RWPE1 (cell line): ENCODE results near the gene FOXI2.

ENCODE experiments used
- CTCF ChIA-PET: fragments of 350-600 bp; sonication (Branson Sonifier 250); formaldehyde crosslinking; extraction: SDS; loops from one replicate; lab custom pipeline; 2021; lab: Yijun Ruan, JAX
- POLR2A ChIA-PET: fragments of 400-600 bp; formaldehyde crosslinking; extraction: SDS; loops from one replicate; lab custom pipeline; 2020; ENCODE audit warnings: antibody characterized with exemption; ENCODE audit not compliant: low non-redundant PET; lab: Yijun Ruan, JAX
- DNase-seq: peaks from one replicate; pipeline ENCODE4 v3.0.0; 2012; ENCODE audit warnings: low spot score
- H3K27ac ChIP-seq: fragments of 450-650 bp; 2 replicates; pipeline ENCODE4 v1.5.1; 2017
- CTCF ChIP-seq: fragments of 450-650 bp; conservative IDR thresholded peaks from 2 replicates; pipeline ENCODE4 v1.5.1; 2017; ENCODE audit warnings: low read depth, mild to moderate bottlenecking

The FOXI2 gene

DNA sequence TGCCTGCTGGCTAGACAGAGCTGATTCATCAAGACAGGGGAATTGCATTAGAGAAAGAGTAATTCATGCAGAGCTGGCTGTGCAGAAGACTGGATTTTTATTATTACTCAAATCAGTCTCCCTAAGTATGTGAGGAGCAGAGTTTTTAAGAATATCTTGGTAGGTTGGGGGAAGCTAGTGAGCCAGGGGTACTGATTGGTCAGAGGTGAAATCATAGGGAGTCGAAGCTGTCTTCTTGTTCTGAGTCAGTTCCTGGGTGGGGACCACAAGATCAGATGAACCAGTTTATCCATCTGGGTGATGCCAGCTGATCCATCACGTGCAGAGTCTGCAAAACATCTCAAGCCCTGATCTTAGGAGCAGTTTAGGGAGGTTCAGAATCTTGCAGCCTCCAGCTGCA is 39.8 kb downstream of the FOXI2 start:
- DNase-seq = no peak
- TF ChIP-seq CTCF = no peak
- CTCF ChIA-PET = no interaction called here
- H3K27ac ChIP-seq = no peak overlapping the region
- POLR2A ChIA-PET = no interaction called here

- ChIA-PET POLR2A (no interaction called here), CTCF (interaction anchor here (0.5 kb wide), 1 partner anchor 27 kb away, joined by 3 read pairs; no protein-coding TSS in a partner anchor)
- no peak for DNase-seq
- TF ChIP-seq CTCF = no peak
- H3K27ac ChIP-seq = no peak overlapping the region
Observed at GRCh38 chr10:127781412-127781811, 44.4 kb downstream of the FOXI2 start.

- no peak for TF ChIP-seq CTCF
- no peak overlapping the region for H3K27ac ChIP-seq
- ChIA-PET POLR2A (no interaction called here), CTCF (no interaction called here)
- no peak for DNase-seq
Observed at GRCh38 chr10:127787873-127788272, 50.9 kb downstream of the FOXI2 start.

GRCh38 chr10:127790066-127790624 is 53.2 kb downstream of the FOXI2 start:
- POLR2A ChIA-PET = no interaction called here
- TF ChIP-seq CTCF = no peak
- no peak for DNase-seq
- CTCF ChIA-PET = interaction anchor here (0.6 kb wide), 1 partner anchor 203 kb away, joined by 3 read pairs; no protein-coding TSS in a partner anchor
- H3K27ac ChIP-seq = no peak overlapping the region
